Astrocyte of the cerebellum (primary cell): Measurements from ENCODE around the gene SEMA4D.

Experiments
- DNase-seq: peaks from one replicate; pipeline ENCODE4 v3.0.0-alpha.2; 2011; ENCODE audit warnings: low read depth
- H3K4me3 ChIP-seq: 2 replicates; pipeline ENCODE4 v1.5.1; 2011; ENCODE audit warnings: mild to moderate bottlenecking, low read depth, low read length, moderate library complexity
- in situ Hi-C: cut with HindIII; loops from 2 replicates; pipeline ENCODE4 v1.10.0; 2017; ENCODE audit warnings: low sequenced_read_pairs
- TF ChIP-seq, protein P1 (sequence below): IDR thresholded peaks from 2 replicates; pipeline ENCODE4 v1.5.1; 2012; ENCODE audit warnings: low read length, low read depth, moderate library complexity, mild to moderate bottlenecking; ENCODE audit errors: missing control alignments

The SEMA4D gene

GRCh38 chr9:89525446-89526374 is 27.8 kb upstream of the SEMA4D start:
- no peak overlapping the region for H3K4me3 ChIP-seq
- DNase-seq: no peak
- TF ChIP-seq, protein P1, sequence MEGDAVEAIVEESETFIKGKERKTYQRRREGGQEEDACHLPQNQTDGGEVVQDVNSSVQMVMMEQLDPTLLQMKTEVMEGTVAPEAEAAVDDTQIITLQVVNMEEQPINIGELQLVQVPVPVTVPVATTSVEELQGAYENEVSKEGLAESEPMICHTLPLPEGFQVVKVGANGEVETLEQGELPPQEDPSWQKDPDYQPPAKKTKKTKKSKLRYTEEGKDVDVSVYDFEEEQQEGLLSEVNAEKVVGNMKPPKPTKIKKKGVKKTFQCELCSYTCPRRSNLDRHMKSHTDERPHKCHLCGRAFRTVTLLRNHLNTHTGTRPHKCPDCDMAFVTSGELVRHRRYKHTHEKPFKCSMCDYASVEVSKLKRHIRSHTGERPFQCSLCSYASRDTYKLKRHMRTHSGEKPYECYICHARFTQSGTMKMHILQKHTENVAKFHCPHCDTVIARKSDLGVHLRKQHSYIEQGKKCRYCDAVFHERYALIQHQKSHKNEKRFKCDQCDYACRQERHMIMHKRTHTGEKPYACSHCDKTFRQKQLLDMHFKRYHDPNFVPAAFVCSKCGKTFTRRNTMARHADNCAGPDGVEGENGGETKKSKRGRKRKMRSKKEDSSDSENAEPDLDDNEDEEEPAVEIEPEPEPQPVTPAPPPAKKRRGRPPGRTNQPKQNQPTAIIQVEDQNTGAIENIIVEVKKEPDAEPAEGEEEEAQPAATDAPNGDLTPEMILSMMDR: no peak
- in situ Hi-C loops: no loop called here

DNA sequence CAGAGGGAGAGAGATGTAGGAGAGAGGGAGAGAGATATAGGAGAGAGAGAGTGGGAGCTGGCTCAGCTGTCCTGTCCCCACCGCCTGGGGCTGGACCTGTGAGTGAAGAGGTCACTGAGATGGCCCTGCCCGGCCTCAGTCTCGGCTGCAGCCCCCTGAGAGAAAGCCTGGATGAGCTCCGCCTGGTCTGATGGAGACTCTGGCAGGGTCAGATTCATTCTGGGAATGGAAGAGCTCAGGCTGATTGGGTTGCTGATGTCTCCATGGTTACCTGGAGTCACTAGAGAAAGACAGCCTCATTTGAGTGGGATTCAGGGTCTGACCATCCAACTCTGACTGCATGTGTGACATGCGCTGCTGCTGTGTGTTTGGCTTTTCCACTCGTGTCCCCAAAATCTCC is 27.1 kb upstream of the SEMA4D start:
- no peak overlapping the region for H3K4me3 ChIP-seq
- TF ChIP-seq, protein P1: no peak
- in situ Hi-C loops: no loop called here

DNA sequence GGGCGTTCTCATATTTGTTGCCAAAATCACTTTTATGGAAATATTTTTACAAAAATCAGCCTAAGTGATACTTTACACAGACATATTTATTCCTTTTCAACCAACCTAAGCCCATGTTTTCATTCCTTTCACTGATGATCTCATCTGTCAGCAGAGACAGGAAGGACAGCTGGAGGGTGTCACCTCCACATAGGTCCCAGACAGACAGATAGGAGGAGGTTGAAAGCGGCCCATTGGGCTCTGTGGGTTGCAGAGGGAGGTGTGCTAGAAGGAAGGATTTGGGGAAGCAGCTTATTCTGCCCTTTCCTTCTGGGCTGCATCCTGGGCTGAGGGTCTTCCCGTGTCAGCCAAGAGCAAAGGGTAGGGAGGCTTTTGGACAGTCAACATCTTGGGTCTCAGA is 26.0 kb upstream of the SEMA4D start:
- H3K4me3 ChIP-seq: no peak overlapping the region
- no peak for DNase-seq
- in situ Hi-C loops: no loop called here
- TF ChIP-seq, protein P1: no peak

More for the DNA sequence above, 27.1 kb upstream of the SEMA4D start:
- no peak for DNase-seq

DNA sequence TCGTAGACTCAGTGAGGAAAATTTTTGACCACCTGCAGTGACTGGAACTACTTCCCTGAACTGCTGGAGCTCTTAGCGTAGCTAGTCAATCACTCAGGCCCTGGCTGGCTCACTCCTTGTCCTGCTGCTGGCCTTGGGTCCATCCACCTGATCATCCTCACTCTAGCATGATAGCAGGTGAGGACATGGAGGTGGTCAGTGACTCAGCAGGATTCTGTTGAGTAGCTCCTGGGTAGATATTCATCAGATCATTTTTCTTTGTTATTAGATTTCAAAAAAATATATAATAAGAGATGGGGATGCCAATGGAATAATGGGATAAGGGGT is 25.0 kb upstream of the SEMA4D start:
- TF ChIP-seq, protein P1: no peak
- in situ Hi-C loops: no loop called here

DNA sequence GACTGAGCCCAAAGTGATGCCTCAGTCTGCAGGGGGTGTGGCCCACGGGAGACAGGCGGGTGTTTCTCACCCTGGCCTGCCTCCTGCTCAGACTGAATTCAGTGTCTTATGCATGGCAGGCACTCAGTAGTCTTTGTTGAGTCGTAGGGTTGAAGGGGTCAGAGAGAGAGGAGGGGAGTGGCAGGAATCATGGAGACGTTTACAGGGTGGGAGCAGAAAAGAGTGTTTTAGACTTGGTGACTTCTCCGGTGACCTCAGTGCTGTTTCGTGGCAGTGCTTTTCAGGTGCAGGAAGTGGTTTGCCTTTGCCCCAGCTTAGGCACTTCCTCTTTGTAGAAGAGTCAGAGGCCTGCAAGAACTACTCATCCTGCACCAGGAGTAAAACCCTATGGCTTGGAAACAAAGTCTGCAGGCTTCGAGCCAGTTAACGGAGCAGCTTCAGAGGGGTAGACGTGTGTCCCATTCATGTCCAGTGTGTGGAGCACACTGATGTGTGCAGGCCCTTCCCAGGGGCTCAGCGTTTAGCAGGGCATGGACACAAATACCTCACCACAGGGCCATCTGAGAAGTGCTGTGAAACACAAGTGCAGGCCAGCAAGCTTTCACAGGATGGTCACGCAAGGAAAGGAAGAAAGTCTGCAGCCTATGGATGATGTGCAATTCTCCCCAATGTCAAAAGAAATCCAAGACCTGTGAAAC is 24.5 kb upstream of the SEMA4D start:
- in situ Hi-C loops: no loop called here
- TF ChIP-seq, protein P1: no peak
- no peak for DNase-seq
- no peak overlapping the region for H3K4me3 ChIP-seq

More for the DNA sequence above, 25.0 kb upstream of the SEMA4D start:
- no peak for DNase-seq
- H3K4me3 ChIP-seq: no peak overlapping the region

DNA sequence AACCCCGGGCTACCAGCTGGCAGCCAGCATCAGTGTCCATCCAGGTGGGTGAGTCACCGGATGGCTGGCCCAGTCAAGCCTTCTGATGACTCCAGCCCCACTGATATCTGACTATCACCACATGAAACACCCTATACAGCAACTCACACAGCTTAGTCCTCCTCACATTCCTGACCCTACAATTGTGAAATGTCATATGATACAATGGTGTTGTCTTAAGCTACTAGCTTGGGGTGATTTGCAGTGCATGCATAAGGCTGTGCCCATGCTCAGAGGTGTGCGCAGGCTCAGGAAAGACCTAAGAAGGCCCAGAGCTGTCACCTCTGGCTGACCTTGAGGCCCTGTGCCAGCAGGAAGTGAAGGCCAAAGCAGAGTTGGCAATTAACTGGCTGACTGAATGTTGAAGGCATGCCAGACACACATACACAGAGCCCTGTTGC is 21.5 kb upstream of the SEMA4D start:
- in situ Hi-C loops: no loop called here
- H3K4me3 ChIP-seq: no peak overlapping the region
- TF ChIP-seq, protein P1: no peak
- no peak for DNase-seq
